Measurements from ENCODE around the gene CCL8. TPM values are rescaled to one million over a fixed set of nuclear protein-coding genes. Genes with fewer than 3 reads are reported as not detected.

Gene CCL8
- total RNA-seq, 1 donor from 2014 or later = 1.2 TPM

DNA sequence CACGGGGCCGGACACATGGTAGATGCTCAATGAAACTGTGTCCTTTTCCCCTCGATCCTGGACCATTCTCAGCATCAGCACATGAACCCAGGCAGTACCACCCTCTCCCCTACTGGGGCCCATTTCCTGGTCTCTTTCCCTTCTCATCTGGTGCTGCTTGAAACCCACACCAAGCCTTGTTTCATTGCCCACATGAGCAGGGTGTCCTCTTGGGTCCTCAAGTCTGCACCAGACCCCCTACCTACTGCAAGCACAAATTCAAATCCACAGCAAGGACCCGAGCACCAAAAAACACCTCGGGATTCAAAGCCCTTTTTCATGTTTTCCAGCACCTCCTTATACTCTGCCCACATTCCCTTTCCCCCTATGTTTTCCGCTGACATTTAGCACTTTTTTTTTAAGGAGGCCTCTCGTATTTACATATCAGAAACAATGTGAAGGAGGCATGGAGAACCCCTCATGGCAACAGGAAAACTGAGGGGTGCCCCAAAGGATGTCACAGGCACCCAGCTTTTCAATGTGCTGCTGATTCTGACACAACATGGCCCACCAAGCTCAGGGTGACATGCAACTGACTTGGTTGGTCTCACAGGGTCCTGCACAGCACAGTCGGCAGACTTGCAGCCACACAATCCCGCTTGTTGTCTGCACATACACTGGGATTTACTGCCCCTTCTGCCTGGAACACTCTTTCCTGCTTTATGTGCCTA is 48.4 kb downstream of the CCL8 start:
- no peak for DNase-seq (ENCODE audit: low spot score)

DNA sequence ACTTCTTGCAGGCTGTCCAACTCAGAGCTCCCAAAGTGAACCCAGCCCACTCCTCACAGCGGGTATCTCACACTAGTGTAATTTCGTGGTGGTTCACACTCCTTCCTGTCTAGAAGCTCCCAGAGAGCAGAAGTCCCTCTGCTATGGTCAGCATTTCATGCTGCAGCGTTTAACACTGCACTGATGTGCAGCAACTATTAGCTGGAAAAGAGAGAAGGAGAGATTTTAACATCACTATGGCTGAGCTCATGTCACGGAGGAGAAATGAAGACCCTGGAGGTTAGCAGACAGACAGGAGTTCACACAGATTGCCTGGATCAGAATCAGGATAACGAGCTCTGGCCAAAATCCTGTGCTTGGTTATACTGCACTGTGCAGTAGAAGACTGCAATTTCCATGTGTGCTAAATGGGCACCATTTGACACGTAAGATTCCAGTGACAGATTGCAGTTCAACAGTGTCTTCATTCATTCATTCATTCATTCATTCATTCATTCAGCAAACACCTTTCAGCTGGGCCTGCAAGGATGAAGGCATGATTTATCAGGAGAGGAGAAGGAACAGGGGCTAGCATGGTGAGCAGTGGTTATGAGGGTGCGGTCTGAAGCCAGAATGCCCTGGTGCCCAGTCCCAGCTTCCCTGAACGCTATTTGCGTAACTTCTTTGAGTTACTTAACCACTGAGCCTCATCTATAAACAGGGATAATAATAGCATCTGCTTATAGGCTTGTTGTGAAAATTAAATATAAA is 49.1 kb downstream of the CCL8 start:
- DNase-seq (ENCODE audit: low spot score) = no peak

DNA sequence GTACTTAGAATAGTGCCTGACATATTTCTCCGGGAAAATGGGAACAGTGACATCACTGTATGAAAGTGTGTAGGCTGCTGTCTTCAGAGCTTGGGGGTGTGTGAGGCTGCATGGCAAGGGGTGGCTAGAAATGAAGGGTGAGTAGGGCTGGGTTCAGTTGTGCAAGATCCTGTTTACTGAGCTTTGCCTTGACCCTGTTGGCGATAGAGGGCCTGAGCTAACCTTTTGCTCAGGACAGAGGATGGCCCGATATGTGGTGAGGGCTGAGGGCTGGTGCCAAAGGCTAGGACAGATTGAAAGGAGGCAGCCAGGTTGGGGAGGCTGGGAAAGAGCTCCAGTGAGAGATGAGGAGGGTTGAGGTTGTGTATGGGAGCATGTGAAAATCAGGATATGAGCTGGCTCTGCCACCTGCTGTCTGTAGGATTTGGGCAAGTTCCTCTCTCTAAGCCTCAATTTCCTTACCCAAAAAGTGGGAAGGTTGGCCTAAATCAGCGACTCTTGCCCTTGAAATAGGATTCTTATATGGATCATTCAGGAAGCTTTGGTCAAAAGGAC is 49.8 kb downstream of the CCL8 start:
- DNase-seq (ENCODE audit: low spot score) = no peak

DNA sequence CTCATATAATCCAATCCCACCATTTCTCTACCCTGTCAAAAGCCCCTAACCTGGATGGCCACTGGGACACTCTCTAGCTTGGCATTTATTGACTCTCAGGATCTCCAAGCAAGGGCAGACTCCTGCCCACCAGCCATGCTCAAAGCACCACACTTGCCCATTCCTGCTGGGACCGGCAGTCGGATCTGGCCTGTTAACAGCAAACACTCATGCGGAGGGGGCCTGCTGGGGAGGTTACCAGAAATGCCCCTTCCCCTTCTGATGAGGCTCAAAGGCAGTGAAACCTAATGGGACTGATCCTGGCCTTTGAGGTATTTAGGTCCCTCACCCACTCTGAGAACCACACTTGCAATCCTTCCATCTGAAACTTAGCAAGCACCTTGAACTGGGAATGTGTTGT is 50.3 kb downstream of the CCL8 start:
- no peak for DNase-seq (ENCODE audit: low spot score)

DNA sequence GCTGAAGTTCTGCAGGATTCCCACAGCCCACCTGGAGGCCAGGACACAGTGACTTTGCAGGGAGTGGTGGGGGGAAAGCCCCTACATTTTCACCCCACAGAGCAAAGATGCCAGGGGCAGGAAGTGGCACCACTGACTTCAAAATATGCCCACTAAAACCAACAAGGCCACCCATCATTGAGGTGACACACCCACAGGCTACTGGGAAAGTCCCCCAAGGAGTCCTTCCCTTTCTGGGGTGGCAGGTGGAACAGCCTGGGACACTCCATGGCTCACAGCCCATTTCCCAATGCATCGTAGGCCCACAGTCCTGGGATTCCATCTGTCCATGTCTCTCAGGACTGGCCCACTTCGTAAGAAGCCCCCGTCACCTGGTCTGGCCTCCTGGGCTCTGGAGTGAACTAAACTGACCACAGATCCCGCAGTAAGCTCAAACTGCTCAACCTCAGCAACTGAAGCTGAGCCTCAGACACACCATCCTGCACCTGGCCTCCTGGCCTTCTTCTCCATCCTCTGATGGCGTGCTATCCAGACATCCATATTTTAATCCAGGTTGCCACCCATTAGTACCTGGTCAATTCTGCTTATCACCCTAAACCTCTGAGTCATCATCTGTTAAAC is 51.3 kb downstream of the CCL8 start:
- no peak for DNase-seq (ENCODE audit: low spot score)

DNA sequence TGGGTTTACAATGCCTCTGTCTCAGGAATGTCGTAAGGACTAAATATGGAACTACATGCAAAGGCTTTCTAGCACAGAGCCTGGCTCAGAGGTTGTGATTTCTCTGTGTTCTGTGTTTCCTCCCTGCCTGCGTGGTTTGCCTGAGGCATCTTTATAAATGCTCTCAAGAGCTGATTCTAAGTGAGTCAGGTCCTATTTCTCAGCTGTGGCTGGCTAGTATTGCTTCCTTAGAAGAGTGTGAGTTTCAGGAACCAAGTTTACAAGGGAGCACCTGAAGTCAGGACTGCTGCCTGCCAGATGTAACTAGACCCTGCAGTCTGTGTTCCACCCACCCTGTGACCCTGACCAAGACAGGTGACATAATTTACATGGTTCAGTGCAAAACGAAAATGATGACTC is 51.8 kb downstream of the CCL8 start:
- no peak for DNase-seq (ENCODE audit: low spot score)

Other genes starting within 250 kb of the CCL8 start
- 32.0 TPM for gene CCL2, start 64.2 kb upstream of the CCL8 start, total RNA-seq
- not detected for gene CCL7, start 49.2 kb upstream of the CCL8 start, total RNA-seq
- gene CCL11, start 33.7 kb upstream of the CCL8 start, total RNA-seq = 1.7 TPM
- gene CCL13, start 37.0 kb downstream of the CCL8 start, total RNA-seq = 1.5 TPM
- not detected for gene CCL1, start 43.8 kb downstream of the CCL8 start, total RNA-seq

Measured in mucosa of gallbladder (tissue), 1 donor.